ENCODE results near the gene CDX1. TPM values are rescaled to one million over a fixed set of nuclear protein-coding genes. Genes with fewer than 3 reads are reported as not detected.

Gene CDX1
- total RNA-seq, 1 experiment from 2014 or later: 0.29 TPM

DNA sequence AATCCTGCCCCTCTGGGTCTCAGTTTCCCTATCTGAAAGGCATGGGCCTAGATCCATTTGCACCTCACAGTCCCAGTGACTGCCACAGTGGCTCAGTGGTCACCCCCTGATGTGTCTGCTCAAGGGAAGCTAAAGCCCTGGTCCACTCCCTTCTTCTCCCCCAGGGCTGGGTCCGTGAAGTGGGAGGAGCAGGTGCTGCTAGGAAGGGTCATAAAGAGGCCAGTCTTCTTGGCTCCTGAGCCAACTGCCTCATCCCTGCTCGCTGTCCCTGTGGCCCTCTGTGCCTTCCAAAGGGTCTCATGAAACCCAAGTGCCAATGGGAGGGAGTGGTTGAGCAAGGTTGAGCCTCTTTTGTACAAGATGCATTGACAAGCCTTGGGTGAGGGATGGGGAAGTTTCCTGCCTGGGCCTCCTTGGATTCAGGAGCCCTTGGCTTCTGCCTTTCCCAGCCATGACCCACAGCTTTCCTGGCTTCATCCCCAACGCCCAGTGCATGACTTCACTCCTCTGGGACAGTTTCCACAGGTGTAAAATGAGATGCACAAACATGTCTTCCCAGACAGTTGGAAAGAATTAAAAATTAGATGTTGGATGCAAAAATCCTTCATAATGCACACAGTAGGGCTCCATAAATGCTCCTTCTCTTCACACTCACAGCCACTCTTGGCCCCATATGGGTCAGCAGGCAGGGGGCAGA is 21.7 kb downstream of the CDX1 start:
- no peaks in the 10 kb centered on the region for H3K9me3 ChIP-seq
- Mint-ChIP-seq H3K4me1 (ENCODE audit: low read depth, unreplicated experiment) (peaks cover 15% of the 10 kb centered on the region), H3K9me3 (ENCODE audit: unreplicated experiment) (no peaks in the 10 kb centered on the region), H3K27ac (ENCODE audit: unreplicated experiment) (no peak overlapping the region), H3K4me3 (ENCODE audit: unreplicated experiment) (no peak overlapping the region), H3K27me3 (ENCODE audit: insufficient read depth, unreplicated experiment) (no peaks in the 10 kb centered on the region), H3K36me3 (ENCODE audit: insufficient read depth, unreplicated experiment) (no peaks in the 10 kb centered on the region)
- intact Hi-C loops (cut with micrococcal nuclease; ENCODE audit: unreplicated experiment): no loop called here
- no peaks in the 10 kb centered on the region; the same call in 1 of the 2 replicates for H3K36me3 ChIP-seq (ENCODE audit: control insufficient read depth, insufficient read depth, low read length)
- no peaks in the 10 kb centered on the region for H3K27me3 ChIP-seq (replicated peaks; ENCODE audit: control insufficient read depth, insufficient read depth, low read length)
- ChIA-PET POLR2A (no interaction called here), CTCF (no interaction called here)
- no TSS peak for BruUV-seq (replicated peaks)
- peaks cover 23% of the 10 kb centered on the region for H3K4me1 ChIP-seq
- TF ChIP-seq, protein P1, sequence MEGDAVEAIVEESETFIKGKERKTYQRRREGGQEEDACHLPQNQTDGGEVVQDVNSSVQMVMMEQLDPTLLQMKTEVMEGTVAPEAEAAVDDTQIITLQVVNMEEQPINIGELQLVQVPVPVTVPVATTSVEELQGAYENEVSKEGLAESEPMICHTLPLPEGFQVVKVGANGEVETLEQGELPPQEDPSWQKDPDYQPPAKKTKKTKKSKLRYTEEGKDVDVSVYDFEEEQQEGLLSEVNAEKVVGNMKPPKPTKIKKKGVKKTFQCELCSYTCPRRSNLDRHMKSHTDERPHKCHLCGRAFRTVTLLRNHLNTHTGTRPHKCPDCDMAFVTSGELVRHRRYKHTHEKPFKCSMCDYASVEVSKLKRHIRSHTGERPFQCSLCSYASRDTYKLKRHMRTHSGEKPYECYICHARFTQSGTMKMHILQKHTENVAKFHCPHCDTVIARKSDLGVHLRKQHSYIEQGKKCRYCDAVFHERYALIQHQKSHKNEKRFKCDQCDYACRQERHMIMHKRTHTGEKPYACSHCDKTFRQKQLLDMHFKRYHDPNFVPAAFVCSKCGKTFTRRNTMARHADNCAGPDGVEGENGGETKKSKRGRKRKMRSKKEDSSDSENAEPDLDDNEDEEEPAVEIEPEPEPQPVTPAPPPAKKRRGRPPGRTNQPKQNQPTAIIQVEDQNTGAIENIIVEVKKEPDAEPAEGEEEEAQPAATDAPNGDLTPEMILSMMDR (IDR thresholded peaks at IDR 0.05; ENCODE audit: insufficient read depth in 1 of 2, low read depth in 1 of 2, low read length in 1 of 2, severe bottlenecking in 1 of 2, unreplicated experiment in 1 of 2): no peak
- no peak for DNase-seq
- no peak overlapping the region for H3K4me3 ChIP-seq (ENCODE audit: low read depth, low read length)

DNA sequence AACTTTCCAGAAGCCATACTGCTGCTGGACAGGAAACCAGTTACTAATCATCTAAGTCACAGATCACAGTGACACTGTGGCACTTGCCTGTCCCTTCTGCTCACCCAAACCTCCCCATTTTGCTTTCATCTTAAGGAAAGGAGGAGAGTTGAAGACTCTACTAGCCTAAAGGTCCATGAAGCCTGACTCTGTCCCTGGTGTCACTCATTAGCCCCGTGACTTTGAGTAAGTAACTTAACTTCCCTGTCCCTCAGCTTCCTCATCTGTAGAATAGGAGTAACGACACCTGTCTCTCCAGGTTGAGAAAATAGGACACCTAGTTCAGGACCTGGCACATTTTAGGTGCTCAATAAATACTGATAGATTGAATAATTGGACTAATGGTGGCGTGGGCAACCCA is 22.7 kb downstream of the CDX1 start:
- H3K4me3 Mint-ChIP-seq (ENCODE audit: unreplicated experiment): no peak overlapping the region
- CTCF ChIA-PET: no interaction called here
- H3K27ac Mint-ChIP-seq (ENCODE audit: unreplicated experiment): no peak overlapping the region
- intact Hi-C loops (cut with micrococcal nuclease; ENCODE audit: unreplicated experiment): no loop called here
- H3K4me3 ChIP-seq (ENCODE audit: low read depth, low read length): no peak overlapping the region
- H3K4me1 ChIP-seq: peaks cover 23% of the 10 kb centered on the region
- POLR2A ChIA-PET: no interaction called here
- no peaks in the 10 kb centered on the region for H3K36me3 Mint-ChIP-seq (ENCODE audit: insufficient read depth, unreplicated experiment)
- H3K9me3 ChIP-seq: no peaks in the 10 kb centered on the region
- H3K9me3 Mint-ChIP-seq (ENCODE audit: unreplicated experiment): no peaks in the 10 kb centered on the region
- no peaks in the 10 kb centered on the region for H3K27me3 ChIP-seq (replicated peaks; ENCODE audit: control insufficient read depth, insufficient read depth, low read length)
- no TSS peak for BruUV-seq (replicated peaks)
- TF ChIP-seq, protein P1 (IDR thresholded peaks at IDR 0.05; ENCODE audit: insufficient read depth in 1 of 2, low read depth in 1 of 2, low read length in 1 of 2, severe bottlenecking in 1 of 2, unreplicated experiment in 1 of 2): no peak
- no peaks in the 10 kb centered on the region; the same call in 1 of the 2 replicates for H3K36me3 ChIP-seq (ENCODE audit: control insufficient read depth, insufficient read depth, low read length)
- no peak for DNase-seq
- peaks cover 15% of the 10 kb centered on the region for H3K4me1 Mint-ChIP-seq (ENCODE audit: low read depth, unreplicated experiment)
- H3K27me3 Mint-ChIP-seq (ENCODE audit: insufficient read depth, unreplicated experiment): no peaks in the 10 kb centered on the region

- Histone ChIP-seq H3K4me3 (ENCODE audit: low read depth, low read length) (no peak within 1 kb of the TSS), H3K9me3 (no peaks in the 10 kb centered on the region), H3K4me1 (peaks cover 23% of the 10 kb centered on the region), H3K36me3 (ENCODE audit: control insufficient read depth, insufficient read depth, low read length) (no peaks in the 10 kb centered on the region; the same call in 1 of the 2 replicates), H3K27me3 (replicated peaks; ENCODE audit: control insufficient read depth, insufficient read depth, low read length) (no peaks in the 10 kb centered on the region)
- Mint-ChIP-seq H3K4me3 (ENCODE audit: unreplicated experiment) (no peak within 1 kb of the TSS), H3K9me3 (ENCODE audit: unreplicated experiment) (no peaks in the 10 kb centered on the region), H3K4me1 (ENCODE audit: low read depth, unreplicated experiment) (peaks cover 9% of the 10 kb centered on the region), H3K27me3 (ENCODE audit: insufficient read depth, unreplicated experiment) (no peaks in the 10 kb centered on the region), H3K36me3 (ENCODE audit: insufficient read depth, unreplicated experiment) (no peaks in the 10 kb centered on the region), H3K27ac (ENCODE audit: unreplicated experiment) (no peak within 1 kb of the TSS)
- CTCF ChIA-PET: no interaction called here
- no TSS peak for BruUV-seq (replicated peaks)
- DNase-seq: no peak
- TF ChIP-seq, protein P1 (IDR thresholded peaks at IDR 0.05; ENCODE audit: insufficient read depth in 1 of 2, low read depth in 1 of 2, low read length in 1 of 2, severe bottlenecking in 1 of 2, unreplicated experiment in 1 of 2): no peak
- POLR2A ChIA-PET: no interaction called here
- intact Hi-C loops (cut with micrococcal nuclease; ENCODE audit: unreplicated experiment): no loop called here
Measured at GRCh38 chr5:150189728-150190502, 23.3 kb downstream of the CDX1 start, which contains the start of gene SLC6A7. TSS of gene SLC6A7 (plus strand) at chr5:150190062. CDS start at chr5:150190328, 266 bp downstream.

All from Caco-2 (cell line).